GM10248 (cell line): ENCODE results near the gene VSTM1.
"Not testable (repeated sequence)": the region's sequence is repeated elsewhere in the genome, so short reads cannot be mapped to it uniquely, and the experiment has no call there.

Experiments
- CTCF ChIA-PET: fragments of 300-600 bp; sonication (Branson Sonifier 250); formaldehyde crosslinking; extraction: SDS; loops from one replicate; lab custom pipeline; 2021; ENCODE audit warnings: antibody characterized with exemption; lab: Yijun Ruan, JAX
- POLR2A ChIA-PET: fragments of 350-650 bp; sonication (Branson Sonifier 250); formaldehyde crosslinking; extraction: SDS; loops from one replicate; lab custom pipeline; 2020; ENCODE audit warnings: antibody characterized with exemption; lab: Yijun Ruan, JAX
- DNase-seq: peaks from one replicate; pipeline ENCODE4 v3.0.0; 2012; ENCODE audit errors: extremely low spot score
- CTCF ChIP-seq: IDR thresholded peaks from 2 replicates; pipeline ENCODE4 v1.5.1; 2012; ENCODE audit warnings: mild to moderate bottlenecking, low read depth; ENCODE audit errors: extremely low read depth, missing control alignments, control extremely low read depth

VSTM1 gene

GRCh38 chr19:54104998-54105715 lies 41.5 kb upstream of the VSTM1 start:
- no peak for TF ChIP-seq CTCF
- POLR2A ChIA-PET: no interaction called here
- CTCF ChIA-PET: interaction anchor here (1.3 kb wide), 1 partner anchor 9 kb away, joined by 3 read pairs; no protein-coding TSS in a partner anchor
- no peak for DNase-seq

DNA sequence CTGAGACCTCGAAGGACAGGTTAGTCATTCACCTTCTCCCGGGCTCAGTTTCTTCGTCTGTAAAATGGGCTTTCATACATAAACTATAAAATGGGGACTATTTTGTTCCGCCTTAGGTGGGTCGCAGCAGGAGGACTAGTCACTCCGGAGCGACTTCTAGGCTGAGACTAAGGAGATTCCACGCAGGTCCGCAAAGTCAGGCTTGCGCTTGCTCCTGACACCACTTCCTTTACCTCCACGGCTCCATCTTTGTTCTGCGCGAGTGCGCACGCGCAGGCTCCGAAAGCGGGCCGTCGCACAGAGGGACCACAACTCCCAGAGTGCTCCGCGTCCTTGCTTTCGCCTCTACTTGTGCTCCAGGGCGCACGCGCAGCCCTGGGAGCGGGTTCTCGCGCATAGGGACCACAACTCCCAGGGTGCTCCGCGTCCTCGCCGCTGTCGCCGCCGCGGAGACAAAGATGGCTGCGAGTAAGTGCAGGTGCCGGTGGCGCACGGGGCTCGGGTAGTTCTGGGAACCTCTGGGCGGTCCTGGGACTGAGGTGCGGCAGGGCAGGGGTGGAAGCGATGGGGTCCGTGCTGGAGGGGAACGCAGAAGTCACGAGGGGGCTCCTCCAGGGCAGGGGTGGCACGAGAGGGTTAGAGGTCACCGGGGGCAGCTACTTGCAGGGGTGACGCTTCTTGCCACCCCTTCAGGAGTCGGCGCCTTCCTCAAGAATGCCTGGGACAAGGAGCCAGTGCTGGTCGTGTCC lies 38.9 kb upstream of the VSTM1 start, which contains the start of gene NDUFA3:
Gene NDUFA3 (plus strand): TSS at position 435 of the 749 bp plus-strand sequence. CDS start 24 bp downstream, at position 459.
- no peak for TF ChIP-seq CTCF
- ChIA-PET POLR2A (interaction anchor here (0.9 kb wide), 1 partner anchor 25 kb away, joined by 3 read pairs; no protein-coding TSS in a partner anchor), CTCF (interaction anchor here (0.7 kb wide), 1 partner anchor 310 kb away, joined by 3 read pairs; no protein-coding TSS in a partner anchor)
- peak; percentile 100 for DNase-seq

DNA sequence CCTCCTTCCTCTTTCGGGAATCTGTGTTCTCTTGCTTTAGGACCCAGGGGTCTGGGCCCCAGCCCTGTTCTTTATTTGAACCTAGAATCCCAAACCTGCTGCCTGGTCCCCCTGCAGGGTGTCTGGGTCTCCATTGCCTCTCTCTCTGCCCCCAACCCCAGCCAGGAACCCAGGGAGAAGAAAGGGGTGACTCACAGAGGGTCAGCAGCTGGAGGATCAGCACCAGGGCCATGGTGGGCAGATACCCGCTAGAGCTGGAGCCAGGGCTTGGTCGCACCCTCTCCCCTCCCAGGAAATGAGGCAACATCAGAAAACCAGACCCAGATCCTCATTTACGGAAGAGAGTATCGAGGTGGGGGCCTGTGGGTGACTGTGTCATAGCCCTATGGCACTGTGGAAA lies 36.9 kb upstream of the VSTM1 start, which contains the start of gene OSCAR:
Gene OSCAR (minus strand): TSS at position 243 of the 400 bp plus-strand sequence. CDS start 11 bp downstream, at position 232.
- no peak for DNase-seq
- POLR2A ChIA-PET: no interaction called here
- CTCF ChIA-PET: no interaction called here
- no peak for TF ChIP-seq CTCF

- POLR2A ChIA-PET, CTCF ChIA-PET, DNase-seq: not testable (repeated sequence)
Measured at GRCh38 chr19:54099903-54100255, 36.2 kb upstream of the VSTM1 start.

DNA sequence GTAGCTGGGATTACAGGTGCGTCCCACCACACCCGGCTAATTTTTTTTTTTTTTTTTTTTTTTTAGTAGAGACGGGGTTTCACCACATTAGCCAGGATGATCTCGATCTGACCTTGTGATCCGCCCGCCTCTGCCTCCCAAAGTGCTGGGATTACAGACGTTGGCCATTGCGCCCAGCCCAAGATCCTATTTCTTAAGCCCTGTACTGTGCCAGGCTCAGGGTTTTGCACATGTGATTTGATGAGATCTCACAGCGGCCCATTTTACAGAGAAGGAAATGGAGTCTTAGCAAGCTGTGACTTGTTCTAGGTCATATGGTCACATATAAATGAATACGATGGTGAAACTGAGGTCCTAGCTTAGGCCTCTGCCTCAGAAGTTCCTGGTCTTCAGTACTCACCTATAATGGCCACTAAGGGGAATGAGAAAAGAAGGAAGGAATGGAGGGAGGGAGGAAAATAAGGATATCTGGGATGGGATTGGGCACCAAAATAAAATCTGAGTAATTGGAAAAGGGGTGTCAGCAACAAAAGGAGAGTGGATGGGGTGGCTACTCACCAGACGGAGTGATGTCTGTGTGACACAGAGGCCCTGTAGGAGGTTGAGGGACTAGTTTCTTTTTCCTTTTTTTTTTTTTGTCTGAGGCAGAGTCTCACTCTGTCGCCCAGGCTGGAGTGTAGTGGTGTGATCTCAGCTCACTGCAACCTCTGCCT lies 35.6 kb upstream of the VSTM1 start:
- no peak for DNase-seq
- no peak for TF ChIP-seq CTCF
- ChIA-PET POLR2A (no interaction called here), CTCF (no interaction called here)

- CTCF ChIA-PET: interaction anchor here (1.0 to 2.1 kb wide), 2 partner anchors 73 to 304 kb away, joined by 3 to 6 read pairs; no protein-coding TSS in a partner anchor
- peak; percentile 20 for TF ChIP-seq CTCF
- POLR2A ChIA-PET: interaction anchor here (0.7 kb wide), 1 partner anchor 1510 kb away, joined by 5 read pairs; no protein-coding TSS in a partner anchor
- peak; percentile 25 for DNase-seq
Measured at GRCh38 chr19:54096617-54097106, 33.0 kb upstream of the VSTM1 start.

DNA sequence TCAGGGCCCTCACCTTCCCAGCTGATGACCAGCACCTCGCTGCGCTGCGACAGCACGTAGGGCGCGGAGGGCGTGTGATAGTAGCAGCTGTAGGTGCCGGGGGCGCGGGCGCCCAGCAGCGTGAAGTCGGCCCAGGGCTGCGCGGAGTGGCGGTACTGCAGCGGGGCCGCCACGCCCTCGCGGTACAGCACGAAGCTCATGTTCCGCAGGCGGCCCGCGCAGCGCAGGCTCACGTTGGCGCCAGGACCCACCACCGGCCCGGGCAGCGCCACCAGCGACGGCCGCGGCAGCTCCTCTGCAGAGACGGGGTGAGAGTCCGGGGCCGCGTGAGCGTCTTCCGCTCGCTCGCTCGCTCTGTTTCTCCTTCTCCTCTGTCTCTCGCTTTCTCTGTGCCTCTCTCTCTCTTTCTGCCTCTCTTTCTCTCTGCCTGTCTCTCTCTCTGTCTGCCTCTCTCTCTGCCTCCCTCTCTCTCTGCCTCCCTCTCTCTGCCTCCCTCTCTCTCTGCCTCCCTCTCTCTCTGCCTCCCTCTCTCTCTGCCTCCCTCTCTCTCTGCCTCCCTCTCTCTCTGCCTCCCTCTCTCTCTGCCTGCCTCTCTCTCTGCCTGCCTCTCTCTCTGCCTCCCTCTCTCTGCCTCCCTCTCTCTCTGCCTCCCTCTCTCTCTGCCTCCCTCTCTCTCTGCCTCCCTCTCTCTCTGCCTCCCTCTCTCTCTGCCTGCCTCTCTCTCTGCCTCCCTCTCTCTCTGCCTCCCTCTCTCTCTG lies 32.3 kb upstream of the VSTM1 start:
- CTCF ChIA-PET: interaction anchor here (2.1 kb wide), 1 partner anchor 72 kb away, joined by 6 read pairs; no protein-coding TSS in a partner anchor
- DNase-seq: peak; percentile 52
- POLR2A ChIA-PET: not testable (repeated sequence)
